NK-92 (cell line): Measurements from ENCODE around the gene CFDP1.
"Not testable (repeated sequence)": the region's sequence is repeated elsewhere in the genome, so short reads cannot be mapped to it uniquely, and the experiment has no call there.

Experiments used
- DNase-seq: peaks from one replicate; lab custom pipeline; 2025; ENCODE audit not compliant: unreplicated experiment; lab: John Stamatoyannopoulos, UW

Gene CFDP1

DNA sequence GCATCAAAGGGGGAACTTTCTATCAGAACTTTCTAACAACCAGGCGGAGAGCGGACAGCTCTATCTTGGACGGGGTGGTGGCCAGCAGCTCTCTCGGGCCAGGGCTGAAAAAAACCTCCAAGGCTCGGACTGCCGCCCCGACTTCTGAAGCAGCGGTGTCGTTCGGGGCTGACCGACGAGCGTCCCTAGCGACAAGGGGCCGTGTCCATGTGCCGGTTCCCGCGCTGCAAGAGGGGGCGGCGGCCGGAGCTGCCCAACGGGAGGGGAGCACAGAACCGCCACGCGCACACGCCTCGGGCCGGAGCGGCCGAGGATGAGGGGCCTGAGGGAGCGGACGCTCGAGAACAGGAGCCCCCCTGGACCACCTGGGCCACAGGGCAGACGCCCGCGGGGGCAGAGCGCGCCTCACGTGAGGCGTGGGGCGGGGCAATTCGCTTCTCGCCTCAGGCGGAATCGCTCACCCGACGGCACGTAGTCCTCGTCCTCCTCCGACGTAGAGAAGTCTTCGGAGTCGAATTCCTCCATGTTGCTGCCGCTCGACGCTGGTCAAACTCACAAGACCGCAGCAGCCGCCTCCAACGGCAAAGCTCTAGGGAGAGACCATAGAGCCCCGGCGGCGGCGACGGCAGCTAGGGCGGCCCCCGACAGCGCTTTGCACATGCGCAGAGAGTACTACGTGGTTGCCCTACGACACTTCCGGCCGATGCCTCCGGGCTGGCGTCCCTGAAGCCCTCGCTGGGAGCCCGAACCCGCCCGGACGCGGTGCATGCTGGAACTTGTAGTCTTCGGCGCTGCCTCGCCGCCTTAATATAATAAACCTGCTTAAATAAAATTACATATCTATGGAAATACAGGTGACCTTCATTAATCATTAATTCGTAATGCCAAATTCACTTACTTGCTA lies at the start of gene CFDP1:
Gene CFDP1 (minus strand): TSS at position 676 of the 904 bp plus-strand sequence. CDS start 151 bp downstream, at position 525.
- peak; percentile 46 for DNase-seq

DNA sequence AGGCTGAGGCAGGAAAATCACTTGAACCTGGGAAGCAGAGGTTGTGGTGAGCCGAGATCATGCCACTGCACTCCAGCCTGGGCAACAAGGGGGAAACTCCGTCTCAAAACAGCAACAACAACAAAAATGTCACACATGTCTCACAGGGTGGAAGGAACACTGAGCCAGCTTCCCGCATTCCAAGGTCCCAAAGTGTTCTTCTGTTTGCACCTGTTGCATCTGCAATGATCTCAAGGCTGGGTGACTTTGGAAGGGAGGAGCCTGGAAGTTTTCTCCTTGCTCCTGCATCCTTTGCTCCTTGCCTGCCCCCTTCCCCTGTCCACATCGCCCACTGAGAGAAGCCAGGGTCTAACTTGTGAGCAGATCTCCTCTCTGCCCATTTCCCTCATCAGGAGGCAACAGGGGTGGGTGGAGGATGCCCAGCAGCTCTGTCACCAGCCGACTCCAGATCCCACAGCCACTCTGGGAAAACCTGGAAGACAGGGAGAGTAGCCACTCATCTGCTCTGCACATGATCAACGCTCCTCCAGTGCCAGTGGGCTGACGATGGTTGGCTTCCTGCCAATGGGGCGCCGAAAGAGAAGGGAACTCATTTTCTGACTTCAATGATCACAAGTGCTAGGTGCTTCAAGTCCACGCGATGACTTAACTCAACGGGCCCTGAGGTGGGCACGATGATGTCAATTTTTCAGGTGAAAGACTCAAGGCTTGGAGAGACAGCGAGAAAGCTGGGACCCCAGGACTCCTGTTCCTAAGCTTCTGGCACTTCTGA lies 49.3 kb upstream of the CFDP1 start:
- DNase-seq = no peak

DNA sequence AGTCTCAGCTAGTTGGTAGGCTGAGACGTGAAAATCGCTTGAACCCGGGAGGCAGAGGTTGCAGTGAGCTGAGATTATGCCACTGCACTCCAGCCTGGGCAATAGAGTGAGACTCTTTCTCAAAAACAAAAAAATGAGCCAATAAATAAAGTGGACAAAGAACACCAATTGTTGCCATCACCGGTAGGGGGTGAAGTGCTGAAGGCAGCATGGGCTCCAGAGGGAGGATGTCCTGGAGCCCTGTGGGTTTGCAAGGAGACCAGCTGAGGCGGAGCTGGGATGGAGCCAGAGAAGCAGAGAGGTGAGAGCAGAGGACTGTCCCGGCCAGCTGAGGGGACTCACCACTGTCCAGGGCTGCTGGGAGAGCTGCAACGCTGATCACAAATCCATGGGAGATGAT lies 48.2 kb upstream of the CFDP1 start:
- DNase-seq = no peak

DNA sequence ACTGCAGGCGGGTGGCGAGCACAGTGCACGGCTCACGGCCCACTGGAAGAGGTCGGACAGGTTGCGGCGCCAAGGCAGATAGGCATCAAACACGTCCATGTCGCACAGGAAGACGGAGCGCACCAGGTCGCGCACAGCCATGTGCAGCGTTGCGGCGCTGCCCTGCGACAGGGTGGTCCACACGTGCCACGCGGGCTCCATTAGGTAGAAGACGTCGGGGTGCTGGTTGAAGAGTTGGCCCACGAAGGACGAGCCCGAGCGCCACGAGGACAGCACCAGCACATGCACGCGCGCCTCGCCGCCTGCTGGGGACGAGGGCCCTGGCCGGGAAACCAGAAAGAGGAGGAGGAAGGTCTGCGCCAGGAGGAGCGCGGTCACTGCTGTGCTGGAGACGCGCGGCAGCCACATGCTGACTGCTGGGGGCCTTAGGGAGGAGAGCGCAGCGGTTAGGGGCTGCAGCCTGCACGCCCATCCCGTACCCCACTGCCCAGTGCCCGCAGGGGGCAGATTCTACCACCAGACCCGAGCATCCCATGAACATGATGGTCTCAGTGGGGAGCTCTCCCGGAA lies 46.2 kb upstream of the CFDP1 start:
- DNase-seq = no peak

DNA sequence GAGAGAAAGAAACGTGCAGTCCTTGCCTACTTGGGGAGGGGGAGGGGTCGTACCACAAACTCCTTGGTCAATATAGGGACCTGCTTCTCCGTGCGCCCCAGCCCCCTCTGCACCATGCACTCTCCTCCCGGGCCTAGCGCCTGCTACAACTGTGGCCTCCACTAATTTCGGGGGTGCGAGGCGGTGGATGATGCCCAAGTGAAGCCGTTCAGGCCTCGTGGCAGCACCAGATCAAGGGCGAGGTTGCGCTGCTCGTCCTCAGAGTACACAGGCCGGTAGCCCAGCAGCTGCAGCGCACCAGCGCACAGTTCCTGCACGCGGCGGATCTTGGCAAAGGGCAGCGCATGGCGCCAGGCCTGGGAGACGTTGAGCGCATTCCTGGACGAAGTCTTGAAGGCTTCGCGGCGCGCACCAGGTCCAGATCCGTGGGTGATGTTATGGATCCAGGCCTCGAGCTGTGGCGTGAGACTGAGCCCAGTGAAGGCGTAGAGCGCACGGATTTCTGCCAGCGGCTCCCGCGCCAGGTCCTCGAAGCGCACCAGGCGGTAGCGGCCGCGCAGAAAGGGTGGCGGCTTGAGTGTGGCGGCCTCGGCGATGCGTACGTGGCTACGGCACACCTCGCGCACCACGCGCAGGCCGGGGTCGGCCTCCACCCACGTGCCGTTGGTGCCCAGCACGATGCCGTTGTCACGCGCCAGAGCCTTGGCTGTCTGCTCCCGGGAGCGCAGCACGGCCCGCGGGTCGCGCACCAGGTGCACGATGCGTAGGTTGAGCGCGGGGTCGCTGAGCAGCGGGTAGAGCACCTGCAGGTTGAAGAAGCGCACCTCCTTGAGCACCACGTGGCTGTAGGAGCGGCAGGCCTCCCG lies 45.4 kb upstream of the CFDP1 start:
- DNase-seq = no peak

DNA sequence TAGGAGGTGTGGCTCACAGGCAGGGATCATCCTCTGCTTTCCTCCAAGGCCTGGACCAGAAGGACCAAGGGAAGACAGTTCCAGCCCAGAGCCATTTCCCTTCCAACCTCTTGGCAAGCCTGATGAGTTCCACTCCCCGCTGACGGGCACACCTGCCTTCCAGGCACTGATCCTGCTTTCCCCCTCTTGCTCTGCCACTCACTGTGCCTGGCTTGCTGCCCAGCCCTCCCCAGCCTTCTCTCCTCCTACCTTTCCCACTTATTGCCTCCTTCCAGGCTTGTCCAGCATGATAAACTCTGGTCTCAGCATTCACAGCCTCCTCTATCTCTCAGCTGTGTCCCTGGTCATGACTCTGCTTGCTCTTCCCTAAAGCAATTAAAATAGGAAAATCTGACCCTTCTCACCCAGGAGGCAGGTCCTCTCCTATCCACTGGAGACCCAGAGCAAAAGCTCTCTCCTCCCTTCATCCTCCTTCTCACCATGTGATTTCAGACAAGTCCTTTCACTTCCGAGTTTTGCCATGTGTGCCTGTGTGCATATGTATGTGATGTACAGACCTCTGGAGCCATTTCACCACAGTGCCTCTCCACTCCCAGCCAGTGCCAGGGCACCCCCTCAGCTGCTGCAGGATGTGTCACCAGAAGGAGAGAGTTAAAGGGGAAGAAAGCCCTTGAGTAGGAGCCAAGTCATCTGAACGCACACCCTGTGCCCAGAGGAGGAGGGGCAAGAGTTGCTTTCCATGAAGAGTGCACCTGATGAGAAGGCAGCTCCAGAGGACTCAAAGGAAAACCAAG lies 44.6 kb upstream of the CFDP1 start:
- no peak for DNase-seq

DNA sequence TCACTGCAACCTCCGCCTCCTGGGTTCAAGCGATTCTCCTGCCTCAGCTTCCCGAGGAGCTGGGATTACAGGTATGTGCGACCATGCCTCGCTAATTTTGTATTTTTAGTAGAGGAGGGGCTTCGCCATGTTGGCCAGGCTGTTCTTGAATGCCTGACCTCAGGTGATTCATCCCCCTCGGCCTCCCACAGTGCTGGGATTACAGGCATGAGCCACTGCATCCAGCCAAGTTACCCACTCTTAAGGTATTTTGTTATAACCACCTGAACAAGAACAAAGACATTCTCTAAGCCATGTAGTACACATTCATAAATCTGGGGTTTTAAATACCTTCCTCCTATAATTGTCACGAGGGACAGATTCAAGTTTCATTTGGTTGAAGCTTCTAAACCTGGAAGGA lies 43.5 kb upstream of the CFDP1 start:
- no peak for DNase-seq

DNA sequence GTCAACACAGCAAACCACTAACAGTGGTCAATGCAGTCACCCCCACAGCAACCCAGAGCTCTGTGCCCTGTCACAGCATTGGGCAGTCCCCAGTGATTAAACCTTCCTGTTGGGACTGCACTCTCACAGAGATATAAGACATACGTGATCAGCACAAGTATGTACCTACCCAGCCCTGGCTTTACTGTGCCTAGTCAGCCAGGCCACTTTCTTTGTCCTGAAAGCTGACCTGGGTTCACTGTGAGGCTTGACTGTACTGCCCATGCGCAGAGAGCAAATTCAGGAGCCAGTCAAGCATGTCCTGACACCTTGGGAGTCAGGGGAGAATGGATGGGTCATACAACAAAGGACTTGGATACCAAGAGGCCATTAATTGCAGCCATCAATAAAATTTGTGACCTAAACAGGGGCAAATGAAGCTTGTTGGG lies 42.1 kb upstream of the CFDP1 start:
- no peak for DNase-seq

DNA sequence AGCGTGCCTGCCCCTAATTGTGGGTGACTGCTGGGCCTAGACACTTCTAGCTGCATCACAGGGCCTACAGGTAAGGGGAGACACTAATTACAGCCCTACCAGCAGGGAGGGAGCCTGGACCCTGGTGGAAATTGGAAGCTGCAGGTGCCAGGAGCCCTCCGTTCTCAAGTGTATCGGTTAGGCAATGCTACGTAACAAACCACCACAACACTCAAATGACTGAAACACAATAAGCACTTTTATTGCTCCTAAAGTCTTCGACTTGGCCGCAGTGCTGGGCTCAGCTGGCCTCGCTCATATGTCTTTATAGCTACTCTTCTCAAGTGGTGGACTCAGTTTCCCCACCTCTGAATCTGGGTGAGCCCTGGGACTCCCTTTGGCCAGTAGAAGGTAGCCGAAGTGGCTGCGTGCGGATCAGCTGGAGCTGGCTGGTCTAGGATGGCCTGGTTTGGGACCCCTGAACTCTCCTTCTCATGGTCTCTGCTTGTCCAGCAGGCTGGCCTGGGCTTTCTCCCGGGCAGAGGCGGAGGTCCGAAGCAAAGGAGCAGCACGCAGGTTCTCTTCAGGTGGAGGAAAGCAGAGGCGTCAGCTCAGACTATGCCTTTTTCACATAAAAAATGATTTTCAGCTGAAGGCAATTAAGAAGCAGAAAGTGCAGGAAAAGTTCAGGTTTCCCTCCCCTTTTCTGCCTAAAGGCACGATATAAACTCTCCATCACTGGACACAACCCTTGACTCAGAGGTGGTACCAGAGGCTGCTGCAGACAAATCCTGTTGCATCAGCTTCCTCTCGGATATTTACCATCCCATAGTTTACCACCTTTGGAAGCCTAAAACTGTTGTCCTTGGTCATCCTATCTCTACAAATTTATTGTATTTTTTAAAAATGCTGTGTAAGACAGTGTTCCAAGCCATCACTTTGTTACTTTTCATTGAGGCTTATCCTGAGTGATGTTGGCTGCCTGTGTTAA lies 39.9 kb upstream of the CFDP1 start:
- no peak for DNase-seq

DNA sequence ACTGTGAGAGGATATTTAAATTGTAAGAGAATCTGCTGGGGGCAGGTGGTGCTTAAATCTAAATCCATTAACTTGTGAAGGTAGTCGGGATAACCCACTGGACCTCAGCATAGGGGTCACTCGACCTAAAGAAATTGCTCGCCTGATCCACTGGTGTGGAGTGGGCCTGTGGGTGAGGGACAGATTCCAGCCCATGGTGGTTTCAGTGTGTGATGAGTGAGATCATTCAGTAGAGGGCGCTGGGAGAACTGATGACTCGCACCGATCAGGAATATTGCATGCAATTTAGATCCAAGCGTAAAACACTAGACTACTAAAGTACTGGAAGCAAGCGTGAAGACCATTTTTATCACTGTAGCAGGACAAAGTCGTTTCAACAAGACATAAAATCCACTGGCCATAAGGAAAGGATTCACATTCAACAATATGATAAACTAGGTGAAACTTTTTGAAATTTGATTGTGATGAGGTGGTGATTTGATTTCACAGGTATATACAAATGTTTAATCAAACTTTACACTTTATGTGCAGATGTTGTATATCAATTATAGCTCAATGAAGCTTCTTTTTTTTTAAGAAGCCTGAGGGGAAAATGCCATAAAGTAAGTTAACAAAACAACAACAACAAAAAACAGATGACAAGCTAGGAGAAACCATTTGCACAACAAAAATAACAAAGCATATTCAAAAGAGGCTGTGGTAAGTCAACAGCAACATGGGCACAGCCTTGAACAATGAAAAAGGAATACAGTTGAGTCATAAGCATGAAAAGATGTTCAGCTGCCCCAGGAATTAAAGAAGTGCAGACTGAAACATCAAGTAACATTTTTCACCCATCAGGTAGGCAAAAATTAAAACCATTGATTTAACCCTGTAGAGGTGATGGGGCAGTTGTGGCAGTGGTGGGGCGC lies 38.7 kb upstream of the CFDP1 start:
- no peak for DNase-seq

DNA sequence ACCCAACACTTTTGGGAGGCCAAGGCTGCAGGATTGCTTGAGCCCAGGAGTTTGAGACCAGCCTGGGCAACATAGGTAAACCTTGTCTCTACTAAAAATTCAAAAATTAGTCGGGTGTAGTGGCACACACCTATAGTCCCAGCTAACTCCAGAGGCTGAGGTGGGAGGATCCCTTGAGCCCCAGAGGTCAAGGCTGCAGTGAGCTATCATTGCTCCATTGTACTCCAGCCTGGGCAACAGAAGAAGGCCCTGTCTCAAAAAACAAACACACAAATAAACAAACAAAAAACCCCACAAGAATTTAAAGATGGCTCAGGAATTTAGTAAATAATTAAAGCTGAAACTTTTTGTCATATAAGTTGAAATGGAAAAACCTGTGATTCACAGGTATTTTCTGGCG lies 33.5 kb upstream of the CFDP1 start:
- DNase-seq = no peak

DNA sequence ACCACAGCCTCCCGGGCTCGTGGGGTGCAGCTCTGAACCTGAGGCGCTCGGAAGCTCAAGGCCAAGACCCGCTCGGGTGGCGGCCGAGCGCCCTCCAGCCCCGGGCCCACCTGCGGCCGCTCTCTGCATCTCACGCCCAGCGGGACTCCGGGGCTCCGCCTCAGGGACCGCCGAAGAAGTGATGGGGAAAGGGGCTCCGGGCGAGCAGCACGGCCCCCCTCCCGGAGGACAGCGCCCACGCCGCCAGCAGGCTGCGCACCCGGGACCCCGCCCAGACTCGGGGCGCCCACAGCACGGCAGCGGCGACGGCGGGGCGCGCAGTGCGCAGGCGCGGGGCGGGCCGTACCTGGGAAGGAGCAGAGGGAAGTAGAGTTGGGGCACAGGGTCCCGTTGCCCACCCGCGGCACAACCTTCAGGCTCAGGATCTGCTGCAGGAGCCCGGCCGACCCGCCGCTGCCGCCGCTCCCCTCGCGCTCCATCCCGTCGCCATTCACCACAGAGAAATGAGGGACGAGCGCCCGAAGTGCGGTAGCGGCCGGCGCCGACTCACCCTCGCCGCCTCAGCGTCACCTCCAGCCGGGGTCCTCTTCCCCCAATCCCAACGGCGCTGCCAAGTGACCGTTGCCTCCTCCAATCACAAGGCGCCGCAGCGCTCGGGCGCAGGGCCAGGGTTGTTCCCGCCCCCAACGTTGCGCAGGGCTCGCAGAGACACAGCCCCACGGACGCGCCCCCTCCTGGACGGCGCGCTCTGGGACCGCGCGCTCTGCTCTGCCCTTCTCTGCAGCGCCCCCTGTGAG lies 31.0 kb upstream of the CFDP1 start, which contains the start of gene TMEM170A:
Gene TMEM170A (minus strand): TSS at position 568 of the 797 bp plus-strand sequence. CDS start 89 bp downstream, at position 479.
- DNase-seq = peak; percentile 90

DNA sequence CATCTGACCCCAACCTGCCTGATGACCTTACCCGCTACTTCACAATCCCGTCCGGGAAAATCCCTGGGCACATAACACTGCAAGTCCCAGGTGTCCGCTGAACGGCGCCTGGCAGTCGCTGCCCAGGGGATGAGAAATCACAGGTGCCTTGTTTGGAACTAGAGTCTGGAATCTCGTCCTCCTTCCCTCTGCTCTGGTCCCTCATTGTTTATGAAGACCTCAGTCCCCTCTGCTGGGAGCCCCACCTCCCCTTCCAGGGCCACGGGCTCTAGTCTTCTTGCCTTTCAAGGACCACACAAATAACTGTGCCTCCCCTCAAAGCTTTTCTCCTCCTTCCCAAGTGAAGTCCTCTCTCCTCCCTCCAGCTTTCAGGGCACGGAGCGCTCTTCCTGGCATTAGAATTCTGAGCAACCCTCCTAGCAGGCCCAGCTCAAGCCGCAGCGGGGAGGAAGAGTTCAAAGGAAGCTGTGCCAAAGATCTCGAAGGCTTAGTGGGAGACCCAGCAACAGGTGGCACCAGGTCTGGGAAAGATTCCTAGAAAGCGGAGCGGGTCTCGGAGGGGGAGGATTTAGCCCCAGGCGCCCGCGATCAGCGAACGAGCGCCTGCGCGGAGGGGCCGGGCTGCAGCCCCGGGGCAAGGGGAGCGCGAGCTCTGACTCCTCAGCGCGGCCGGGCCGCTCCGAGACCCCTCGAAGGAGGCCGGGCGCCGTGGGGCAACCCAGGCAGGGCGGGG lies 30.3 kb upstream of the CFDP1 start:
- DNase-seq = not testable (repeated sequence)

DNA sequence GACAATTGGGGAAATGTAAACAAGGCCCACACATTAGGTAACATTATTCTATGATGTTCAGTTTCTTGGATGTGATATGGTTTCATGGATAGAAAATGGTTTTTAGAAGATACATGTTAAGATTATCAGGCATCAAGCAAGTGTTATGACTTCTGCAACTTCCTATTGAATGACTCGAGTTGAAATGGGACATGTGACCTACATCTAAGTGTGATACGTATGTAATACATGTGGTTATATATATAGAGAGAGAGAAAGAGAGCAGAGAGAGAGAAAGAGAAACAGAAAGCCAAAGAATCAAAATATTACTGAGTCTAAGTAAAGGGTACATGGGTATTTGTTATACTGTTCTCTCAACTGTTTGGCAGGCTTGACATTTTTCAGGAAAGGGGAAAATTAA lies 29.5 kb upstream of the CFDP1 start:
- DNase-seq = no peak

DNA sequence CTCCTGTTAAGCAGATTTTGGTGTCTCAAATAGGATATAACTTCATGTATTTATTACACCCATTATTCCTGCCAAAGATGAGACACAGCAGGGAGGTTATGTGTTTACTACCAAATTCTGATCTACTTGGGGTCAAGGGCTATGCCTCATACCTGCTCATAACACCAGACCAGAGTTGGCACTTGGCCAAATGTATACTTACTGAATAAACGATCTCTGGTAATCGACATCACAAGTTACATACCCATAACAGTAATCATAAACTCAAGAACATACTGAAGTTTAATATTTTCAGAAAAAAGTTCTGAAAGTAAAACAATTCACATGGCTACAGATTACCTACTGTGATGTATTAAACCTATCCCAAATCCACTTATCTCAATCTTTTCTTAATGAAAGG lies 28.3 kb upstream of the CFDP1 start:
- no peak for DNase-seq

DNA sequence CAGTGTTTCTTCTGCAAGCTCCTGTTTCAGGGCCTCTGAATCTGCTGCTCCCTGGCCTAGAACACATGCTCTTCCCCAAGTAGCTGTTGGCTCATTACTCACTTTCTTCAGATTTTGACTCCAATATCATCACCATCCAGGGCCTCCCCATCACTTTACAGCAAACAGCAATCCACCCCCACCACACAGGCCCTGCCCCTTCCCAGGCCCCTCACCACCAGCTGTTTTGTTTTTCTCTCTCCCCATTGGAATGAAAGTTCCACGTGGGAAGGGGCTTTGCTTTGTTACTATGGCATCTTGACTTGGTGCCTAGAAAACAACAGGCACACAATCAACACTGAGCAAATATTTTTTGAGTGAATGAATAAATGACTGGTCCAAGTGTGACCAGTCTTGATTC lies 27.1 kb upstream of the CFDP1 start:
- DNase-seq = no peak
